ENCODE results near the gene RGS6.

The RGS6 gene

GRCh38 chr14:72262771-72263170, 330.5 kb downstream of the RGS6 start:
- H4K20me1 ChIP-seq (ENCODE audit: insufficient read depth): no peaks in the 10 kb centered on the region
- H3K79me2 ChIP-seq (ENCODE audit: insufficient read depth, low read depth): no peaks in the 10 kb centered on the region
- H3K36me3 ChIP-seq (ENCODE audit: insufficient read depth): no peaks in the 10 kb centered on the region
- H3K27me3 ChIP-seq (ENCODE audit: insufficient read depth, low read depth): no peaks in the 10 kb centered on the region
- H3K4me1 ChIP-seq (ENCODE audit: low read depth, poor library complexity, severe bottlenecking): no peaks in the 10 kb centered on the region
- no peak overlapping the region for H3K4me3 ChIP-seq (IDR thresholded peaks at IDR 0.05; ENCODE audit: insufficient read depth, low read depth, low read length)
- H3K9ac ChIP-seq: no peak overlapping the region
- H2AFZ ChIP-seq (ENCODE audit: low read depth): no peak overlapping the region
- no peak for TF ChIP-seq CTCF (conservative IDR thresholded peaks at IDR 0.05; ENCODE audit: low read depth, low read length)
- H3K27ac ChIP-seq: no peak overlapping the region
- H3K4me2 ChIP-seq: no peak overlapping the region

- H3K36me3 ChIP-seq (ENCODE audit: insufficient read depth): no peaks in the 10 kb centered on the region
- no peak overlapping the region for H2AFZ ChIP-seq (ENCODE audit: low read depth)
- H3K4me1 ChIP-seq (ENCODE audit: low read depth, poor library complexity, severe bottlenecking): no peaks in the 10 kb centered on the region
- no peak for TF ChIP-seq CTCF (conservative IDR thresholded peaks at IDR 0.05; ENCODE audit: low read depth, low read length)
- no peak overlapping the region for H3K9ac ChIP-seq
- H3K27me3 ChIP-seq (ENCODE audit: insufficient read depth, low read depth): no peaks in the 10 kb centered on the region
- H3K4me3 ChIP-seq (IDR thresholded peaks at IDR 0.05; ENCODE audit: insufficient read depth, low read depth, low read length): no peak overlapping the region
- H4K20me1 ChIP-seq (ENCODE audit: insufficient read depth): no peaks in the 10 kb centered on the region
- H3K27ac ChIP-seq: no peak overlapping the region
- H3K79me2 ChIP-seq (ENCODE audit: insufficient read depth, low read depth): no peaks in the 10 kb centered on the region
- no peak overlapping the region for H3K4me2 ChIP-seq
Observed at GRCh38 chr14:72264716-72265115, 332.5 kb downstream of the RGS6 start.

- H3K4me3 ChIP-seq (IDR thresholded peaks at IDR 0.05; ENCODE audit: insufficient read depth, low read depth, low read length): no peak overlapping the region
- no peaks in the 10 kb centered on the region for H4K20me1 ChIP-seq (ENCODE audit: insufficient read depth)
- H2AFZ ChIP-seq (ENCODE audit: low read depth): no peak overlapping the region
- H3K79me2 ChIP-seq (ENCODE audit: insufficient read depth, low read depth): no peaks in the 10 kb centered on the region
- H3K9ac ChIP-seq: no peak overlapping the region
- H3K4me2 ChIP-seq: no peak overlapping the region
- H3K36me3 ChIP-seq (ENCODE audit: insufficient read depth): no peaks in the 10 kb centered on the region
- TF ChIP-seq CTCF (conservative IDR thresholded peaks at IDR 0.05; ENCODE audit: low read depth, low read length): no peak
- no peaks in the 10 kb centered on the region for H3K27me3 ChIP-seq (ENCODE audit: insufficient read depth, low read depth)
- no peak overlapping the region for H3K27ac ChIP-seq
- H3K4me1 ChIP-seq (ENCODE audit: low read depth, poor library complexity, severe bottlenecking): no peaks in the 10 kb centered on the region
Observed at GRCh38 chr14:72270147-72270727, 338.0 kb downstream of the RGS6 start.

- Histone ChIP-seq H3K27me3 (ENCODE audit: insufficient read depth, low read depth) (no peaks in the 10 kb centered on the region), H3K79me2 (ENCODE audit: insufficient read depth, low read depth) (no peaks in the 10 kb centered on the region), H3K27ac (no peak overlapping the region), H3K4me2 (no peak overlapping the region), H2AFZ (ENCODE audit: low read depth) (no peak overlapping the region), H3K4me3 (IDR thresholded peaks at IDR 0.05; ENCODE audit: insufficient read depth, low read depth, low read length) (no peak overlapping the region), H3K36me3 (ENCODE audit: insufficient read depth) (no peaks in the 10 kb centered on the region), H3K4me1 (ENCODE audit: low read depth, poor library complexity, severe bottlenecking) (no peaks in the 10 kb centered on the region), H4K20me1 (ENCODE audit: insufficient read depth) (no peaks in the 10 kb centered on the region), H3K9ac (no peak overlapping the region)
- no peak for TF ChIP-seq CTCF (conservative IDR thresholded peaks at IDR 0.05; ENCODE audit: low read depth, low read length)
Observed at GRCh38 chr14:72270749-72271148, 338.5 kb downstream of the RGS6 start.
